ENCODE results near the gene KRTAP10-6.
"Not testable (repeated sequence)": the region's sequence is repeated elsewhere in the genome, so short reads cannot be mapped to it uniquely, and the experiment has no call there.

The KRTAP10-6 gene

GRCh38 chr21:44592446-44593311 is at the start of gene KRTAP10-6:
TSS of gene KRTAP10-6 (minus strand) at chr21:44592505. CDS start at chr21:44592484, 21 bp downstream.
- no peak for TF ChIP-seq CTCF (conservative IDR thresholded peaks at IDR 0.05)
- H3K27ac ChIP-seq: no peak within 1 kb of the TSS

GRCh38 chr21:44640761-44641160 is 48.5 kb upstream of the KRTAP10-6 start:
- no peak overlapping the region for H3K27ac ChIP-seq

GRCh38 chr21:44639331-44639655 is 47.0 kb upstream of the KRTAP10-6 start:
- no peak overlapping the region for H3K27ac ChIP-seq
- TF ChIP-seq CTCF (conservative IDR thresholded peaks at IDR 0.05): no peak

More at GRCh38 chr21:44640761-44641160, 48.5 kb upstream of the KRTAP10-6 start:
- TF ChIP-seq CTCF (conservative IDR thresholded peaks at IDR 0.05): no peak

- not testable (repeated sequence) for H3K27ac ChIP-seq
Observed at GRCh38 chr21:44638506-44639330, 46.4 kb upstream of the KRTAP10-6 start.

GRCh38 chr21:44637851-44638348 is 45.6 kb upstream of the KRTAP10-6 start:
- not testable (repeated sequence) for H3K27ac ChIP-seq

- no peak for TF ChIP-seq CTCF (conservative IDR thresholded peaks at IDR 0.05)
- H3K27ac ChIP-seq: no peak within 1 kb of the TSS
Observed at GRCh38 chr21:44637018-44637850, 44.9 kb upstream of the KRTAP10-6 start, which contains the start of gene KRTAP10-10. TSS of gene KRTAP10-10 (plus strand) at chr21:44637356. CDS start at chr21:44637418, 62 bp downstream.

- H3K27ac ChIP-seq: no peak overlapping the region
- no peak for TF ChIP-seq CTCF (conservative IDR thresholded peaks at IDR 0.05)
Observed at GRCh38 chr21:44636209-44637017, 44.1 kb upstream of the KRTAP10-6 start.

Data from VCaP (cell line).